Duodenal mucosa (tissue), 2 donors: ENCODE results near the gene PDZD4.

ENCODE experiments used
- H3K27ac ChIP-seq: one replicate; pipeline ENCODE4 v1.7.0; 2013; ENCODE audit warnings: low read depth, low read length
- H3K27me3 ChIP-seq, 2 donors: one replicate each; pipeline ENCODE4 v1.7.0; 2013; ENCODE audit warnings: low read length in 2 of 2, control low read depth in 1 of 2; ENCODE audit not compliant: insufficient read depth in 2 of 2, control insufficient read depth in 1 of 2
- H3K36me3 ChIP-seq, 2 donors: one replicate each; pipeline ENCODE4 v1.7.0; 2013; ENCODE audit warnings: low read length in 2 of 2, control low read depth in 1 of 2; ENCODE audit not compliant: insufficient read depth in 2 of 2, control insufficient read depth in 1 of 2
- H3K4me1 ChIP-seq, 2 donors: one replicate each; pipeline ENCODE4 v1.7.0; 2013; ENCODE audit warnings: low read length in 2 of 2, control low read depth in 1 of 2; ENCODE audit not compliant: insufficient read depth in 2 of 2, control insufficient read depth in 1 of 2
- H3K4me3 ChIP-seq, 2 donors: one replicate each; pipeline ENCODE4 v1.7.0; 2013; ENCODE audit warnings: low read length in 2 of 2, low read depth in 1 of 2
- H3K9ac ChIP-seq, 2 donors: one replicate each; pipeline ENCODE4 v1.7.0; 2013; ENCODE audit warnings: low read length in 2 of 2, low read depth in 1 of 2
- H3K9me3 ChIP-seq, 2 donors: one replicate each; pipeline ENCODE4 v1.7.0; 2013; ENCODE audit warnings: low read length in 2 of 2, control low read depth in 1 of 2; ENCODE audit not compliant: control insufficient read depth in 1 of 2

The PDZD4 gene

GRCh38 chrX:153873282-153874084 is 43.1 kb upstream of the PDZD4 start:
- peaks cover 0 to 9% of the 10 kb centered on the region in 2 donors for H3K27me3 ChIP-seq
- H3K4me3 ChIP-seq: no peak overlapping the region

GRCh38 chrX:153871946-153872878 is 41.9 kb upstream of the PDZD4 start:
- no peaks in the 10 kb centered on the region for H3K4me1 ChIP-seq
- no peak overlapping the region for H3K27ac ChIP-seq
- H3K9ac ChIP-seq: no peak overlapping the region
- no peaks in the 10 kb centered on the region for H3K36me3 ChIP-seq
- no peaks in the 10 kb centered on the region for H3K27me3 ChIP-seq
- H3K9me3 ChIP-seq: no peaks in the 10 kb centered on the region
- no peak overlapping the region for H3K4me3 ChIP-seq

More at GRCh38 chrX:153873282-153874084, 43.1 kb upstream of the PDZD4 start:
- no peak overlapping the region for H3K9ac ChIP-seq
- H3K36me3 ChIP-seq: no peaks in the 10 kb centered on the region
- H3K9me3 ChIP-seq: no peaks in the 10 kb centered on the region
- no peak overlapping the region for H3K27ac ChIP-seq
- H3K4me1 ChIP-seq: no peaks in the 10 kb centered on the region

- H3K4me1 ChIP-seq: no peaks in the 10 kb centered on the region
- no peak overlapping the region for H3K4me3 ChIP-seq
- H3K27ac ChIP-seq: no peak overlapping the region
- H3K9me3 ChIP-seq: no peaks in the 10 kb centered on the region
- no peaks in the 10 kb centered on the region for H3K27me3 ChIP-seq
- H3K36me3 ChIP-seq: no peaks in the 10 kb centered on the region
- H3K9ac ChIP-seq: no peak overlapping the region
These were observed 41.1 kb upstream of the PDZD4 start for GRCh38 chrX:153871451-153871850.

- Histone ChIP-seq H3K4me3 (no peak overlapping the region), H3K27me3 (no peaks in the 10 kb centered on the region), H3K4me1 (no peaks in the 10 kb centered on the region), H3K9ac (no peak overlapping the region), H3K36me3 (no peaks in the 10 kb centered on the region), H3K9me3 (no peaks in the 10 kb centered on the region), H3K27ac (no peak overlapping the region)
These were observed 40.5 kb upstream of the PDZD4 start for GRCh38 chrX:153870791-153871360.

- Histone ChIP-seq H3K9me3 (no peaks in the 10 kb centered on the region), H3K27ac (no peak overlapping the region), H3K9ac (no peak overlapping the region), H3K27me3 (no peaks in the 10 kb centered on the region), H3K4me3 (no peak overlapping the region), H3K36me3 (no peaks in the 10 kb centered on the region), H3K4me1 (no peaks in the 10 kb centered on the region)
These were observed 39.9 kb upstream of the PDZD4 start for GRCh38 chrX:153870288-153870690.

GRCh38 chrX:153869473-153870287 is 39.3 kb upstream of the PDZD4 start:
- H3K9me3 ChIP-seq: no peaks in the 10 kb centered on the region
- no peak overlapping the region for H3K27ac ChIP-seq
- no peaks in the 10 kb centered on the region for H3K36me3 ChIP-seq
- H3K27me3 ChIP-seq: no peaks in the 10 kb centered on the region
- H3K4me1 ChIP-seq: no peaks in the 10 kb centered on the region
- H3K9ac ChIP-seq: no peak overlapping the region
- no peak overlapping the region for H3K4me3 ChIP-seq

- H3K27ac ChIP-seq: no peak overlapping the region
- no peaks in the 10 kb centered on the region for H3K36me3 ChIP-seq
- H3K9me3 ChIP-seq: no peaks in the 10 kb centered on the region
- H3K9ac ChIP-seq: no peak overlapping the region
- no peaks in the 10 kb centered on the region for H3K27me3 ChIP-seq
- no peak overlapping the region for H3K4me3 ChIP-seq
- H3K4me1 ChIP-seq: no peaks in the 10 kb centered on the region
These were observed 38.5 kb upstream of the PDZD4 start for GRCh38 chrX:153868576-153869472.

GRCh38 chrX:153867671-153868070 is 37.3 kb upstream of the PDZD4 start:
- H3K9me3 ChIP-seq: no peaks in the 10 kb centered on the region
- no peak overlapping the region for H3K9ac ChIP-seq
- no peak overlapping the region for H3K27ac ChIP-seq
- no peak overlapping the region for H3K4me3 ChIP-seq
- H3K4me1 ChIP-seq: no peaks in the 10 kb centered on the region
- H3K27me3 ChIP-seq: no peaks in the 10 kb centered on the region
- no peaks in the 10 kb centered on the region for H3K36me3 ChIP-seq

GRCh38 chrX:153867139-153867538 is 36.8 kb upstream of the PDZD4 start:
- Histone ChIP-seq H3K9ac (no peak overlapping the region), H3K27ac (no peak overlapping the region), H3K27me3 (no peaks in the 10 kb centered on the region), H3K9me3 (no peaks in the 10 kb centered on the region), H3K4me1 (no peaks in the 10 kb centered on the region), H3K4me3 (no peak overlapping the region), H3K36me3 (no peaks in the 10 kb centered on the region)
